Activated naive CD4-positive, alpha-beta T cell treated with anti-CD3 and anti-CD28 coated beads, Interleukin-2, amount 50 U/mL, for 16 hours (primary cell): Measurements from ENCODE around the gene TDRD9.
A peak's percentile ranks its signal among the peaks of the same experiment; 100 is the strongest.

ENCODE experiments used
- DNase-seq: peaks from one replicate; pipeline ENCODE4 v3.0.0-alpha.2; 2020

The TDRD9 gene

DNA sequence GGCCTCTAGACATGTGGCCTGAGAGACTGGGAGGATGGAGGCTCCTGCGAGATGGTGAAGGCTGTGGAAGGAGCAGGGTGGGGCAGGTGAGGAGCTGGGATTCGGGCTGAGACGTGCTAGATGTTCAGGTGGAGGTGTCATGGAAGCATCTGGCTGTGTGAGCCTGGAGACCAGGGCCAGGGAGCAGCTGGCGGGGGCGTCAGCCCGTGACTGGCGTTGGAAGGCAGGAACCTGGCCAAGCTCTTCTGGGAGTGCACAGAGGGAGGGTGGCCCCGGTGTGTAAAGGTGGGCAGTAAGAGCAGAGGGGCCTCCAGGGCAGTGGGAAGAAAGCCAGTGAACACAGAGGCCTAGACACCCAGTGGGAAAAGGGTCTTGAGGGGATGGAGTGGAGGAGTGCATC, 69.1 kb downstream of the TDRD9 start:
- no peak for DNase-seq

- no peak for DNase-seq
Observed at GRCh38 chr14:103998027-103998426, 69.8 kb downstream of the TDRD9 start.

GRCh38 chr14:103999795-104000440, 71.7 kb downstream of the TDRD9 start:
- DNase-seq, result no peak

DNA sequence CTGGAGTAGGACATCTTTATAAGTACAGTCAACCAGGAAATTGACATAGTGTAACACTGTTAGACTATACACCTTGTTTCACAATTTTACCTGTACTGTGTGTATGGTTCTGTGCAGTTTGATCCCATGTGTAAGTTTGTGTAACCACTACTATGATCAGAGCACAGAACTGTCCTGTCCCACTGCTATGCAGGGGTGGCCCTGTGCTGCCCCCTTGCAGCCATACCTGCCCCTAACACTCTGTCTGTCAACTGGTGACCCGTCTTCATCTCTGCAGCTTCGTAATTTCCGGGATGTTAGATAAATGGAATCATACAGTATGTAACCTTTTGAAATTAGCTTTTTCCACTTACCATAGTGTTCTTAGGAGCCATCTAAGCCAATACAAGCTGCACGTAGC, 72.7 kb downstream of the TDRD9 start:
- DNase-seq, result peak; percentile 26

DNA sequence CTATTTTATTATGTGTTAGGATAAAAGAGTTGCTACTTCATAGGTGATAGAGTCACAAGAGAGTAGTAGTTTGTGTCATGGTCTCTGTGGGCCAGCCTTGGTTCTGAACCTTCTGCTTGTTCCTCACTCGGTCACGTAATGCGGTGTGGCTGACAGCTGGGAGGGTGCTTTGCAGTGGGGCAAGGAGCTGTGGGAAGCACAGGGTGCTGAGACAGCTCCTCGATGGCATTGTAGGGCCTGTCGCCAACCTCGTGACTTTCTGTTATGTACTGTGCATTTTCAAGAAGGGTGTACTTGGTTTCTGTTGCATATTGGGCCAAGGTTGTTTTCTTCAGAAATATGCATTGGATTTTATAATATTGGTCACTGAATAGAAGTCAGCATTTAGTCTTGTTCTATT, 75.4 kb downstream of the TDRD9 start:
- DNase-seq, result no peak

GRCh38 chr14:104004849-104005248, 76.6 kb downstream of the TDRD9 start:
- DNase-seq, result no peak

GRCh38 chr14:104005489-104005888, 77.2 kb downstream of the TDRD9 start:
- DNase-seq, result no peak

DNA sequence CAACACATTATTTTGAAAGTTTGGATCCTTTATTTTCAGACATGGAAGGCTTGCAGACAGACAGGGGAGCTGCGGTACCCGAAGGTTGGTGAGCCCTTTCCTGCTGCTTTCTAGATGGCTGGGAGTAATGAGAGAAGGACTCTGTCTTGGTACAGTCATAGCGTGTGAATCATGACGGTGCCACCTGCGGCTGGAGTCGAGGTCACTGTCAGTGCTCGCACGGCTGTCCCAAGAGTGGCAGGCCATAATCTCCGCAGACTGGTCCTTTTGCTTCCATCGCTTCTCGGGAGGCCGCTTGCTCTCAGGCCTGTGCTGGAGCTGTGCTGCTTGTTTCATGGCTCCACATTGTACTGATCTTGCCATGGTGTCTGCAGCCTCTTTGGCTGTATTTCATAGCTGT, 78.9 kb downstream of the TDRD9 start:
- no peak for DNase-seq

DNA sequence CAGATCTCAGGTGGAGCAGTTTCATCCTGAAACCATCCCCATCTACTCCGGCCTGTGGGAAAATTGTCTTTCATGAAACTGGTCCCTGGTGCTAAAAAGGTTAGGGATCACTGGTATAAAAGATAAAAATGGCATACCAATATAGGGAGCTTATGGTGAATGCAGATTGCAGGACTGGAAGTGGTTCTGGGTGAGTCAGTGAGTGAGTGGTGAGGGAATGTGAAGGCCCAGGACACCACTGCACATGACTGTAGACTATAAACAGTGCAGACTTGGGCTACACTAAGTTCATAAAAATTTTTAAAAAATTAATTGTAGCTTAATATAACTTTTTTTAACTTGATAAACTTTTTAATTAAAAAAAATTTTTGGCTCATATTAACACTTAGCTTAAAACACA, 81.0 kb downstream of the TDRD9 start:
- no peak for DNase-seq

- DNase-seq, result no peak
Observed at GRCh38 chr14:104011824-104012517, 83.7 kb downstream of the TDRD9 start.

- DNase-seq, result no peak
Observed at GRCh38 chr14:104014764-104015163, 86.5 kb downstream of the TDRD9 start.

DNA sequence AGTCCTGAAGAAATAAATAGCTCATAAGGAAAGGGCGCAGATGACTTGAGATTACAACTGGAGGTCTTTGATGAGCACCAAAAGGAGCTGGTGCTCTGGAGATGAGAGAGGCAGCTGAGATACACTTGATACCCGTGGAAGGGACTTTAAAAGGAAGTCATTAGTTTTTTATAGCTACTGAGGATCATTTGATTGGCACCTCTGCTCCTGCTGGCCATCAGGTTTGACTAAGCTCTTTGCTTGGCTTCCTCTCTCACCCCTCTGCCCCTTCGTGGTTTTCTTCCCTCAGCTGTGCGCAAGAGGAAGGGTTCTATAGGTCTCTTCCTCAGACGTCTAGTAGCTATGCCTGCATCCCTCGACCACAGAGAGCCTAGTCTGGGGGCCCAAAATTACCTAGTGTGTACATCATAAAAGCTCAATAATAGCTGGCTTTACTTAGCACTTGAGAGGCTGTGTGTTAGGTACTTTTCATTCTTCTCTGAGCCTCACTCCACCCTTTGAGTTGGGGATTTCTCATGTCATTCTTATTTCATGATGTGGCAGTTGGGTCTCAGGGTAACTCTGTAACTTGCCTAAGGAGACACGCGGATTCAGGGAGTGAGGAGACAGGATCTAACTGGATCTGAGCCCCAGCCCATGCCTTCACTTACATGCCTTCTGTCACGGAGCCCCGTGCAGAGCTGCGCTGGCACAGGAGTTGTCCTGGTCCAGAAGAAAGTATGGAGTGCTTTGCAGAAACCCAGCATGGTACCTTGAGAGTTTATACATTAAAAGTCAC, 88.8 kb downstream of the TDRD9 start:
- DNase-seq, result no peak

GRCh38 chr14:104019029-104019428, 90.8 kb downstream of the TDRD9 start:
- DNase-seq, result no peak

- DNase-seq, result no peak
Observed at GRCh38 chr14:104019806-104020205, 91.5 kb downstream of the TDRD9 start.

DNA sequence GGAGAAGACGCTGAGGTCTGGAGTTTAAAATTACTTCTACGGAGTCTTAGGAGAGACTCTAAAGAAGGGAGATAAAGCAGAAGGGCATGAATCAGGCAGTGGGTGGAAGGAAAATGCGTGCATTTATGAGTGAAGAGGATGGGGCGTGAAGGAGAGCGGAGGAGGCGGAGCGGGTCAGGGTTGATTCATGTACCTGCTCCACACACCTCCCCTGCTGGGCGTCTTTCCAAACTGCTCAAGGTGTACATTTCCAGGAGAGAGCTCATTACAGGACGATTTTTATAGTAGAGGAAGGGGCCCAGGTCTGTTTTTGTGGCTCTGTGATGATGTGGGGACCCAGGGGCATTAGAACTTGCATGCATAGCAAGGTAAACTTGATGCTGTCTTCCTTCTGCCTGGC, 92.2 kb downstream of the TDRD9 start:
- DNase-seq, result no peak

DNA sequence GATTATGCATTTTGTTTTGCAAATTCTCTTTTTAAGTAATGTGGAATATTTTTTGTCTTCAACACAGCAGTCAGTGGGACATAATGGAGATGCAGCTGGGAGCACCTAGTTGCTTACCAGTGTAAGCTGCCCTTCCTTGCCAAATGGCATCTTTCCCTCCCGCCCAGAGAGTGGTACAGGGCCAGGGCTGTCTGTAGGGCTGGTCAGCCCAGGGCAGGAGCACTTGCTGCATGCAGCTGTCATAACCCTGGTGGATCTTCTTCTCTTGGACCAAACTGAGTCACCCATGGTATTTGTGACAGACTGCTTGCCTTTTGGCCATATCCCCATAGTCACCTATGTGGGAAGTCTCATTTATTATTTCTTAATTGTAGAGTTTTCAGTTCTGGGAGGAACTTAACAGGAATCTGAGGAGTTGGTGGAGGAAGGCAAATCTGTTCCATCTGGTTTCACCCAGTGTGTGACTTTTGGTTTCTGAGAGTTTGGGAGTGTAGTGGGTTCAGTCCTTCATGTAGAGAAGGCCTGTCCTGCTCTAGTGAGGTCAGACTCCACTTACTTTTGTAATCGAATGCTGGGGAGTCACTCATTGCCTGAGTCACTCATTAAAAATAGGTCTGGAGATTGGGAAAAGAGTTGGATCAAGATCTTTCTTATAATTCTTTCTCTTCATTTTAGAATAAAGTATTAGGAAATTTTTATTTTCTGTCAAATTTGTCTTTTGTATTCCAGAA, 95.2 kb downstream of the TDRD9 start:
- DNase-seq, result no peak

- DNase-seq, result no peak
Observed at GRCh38 chr14:104025534-104025933, 97.3 kb downstream of the TDRD9 start.

DNA sequence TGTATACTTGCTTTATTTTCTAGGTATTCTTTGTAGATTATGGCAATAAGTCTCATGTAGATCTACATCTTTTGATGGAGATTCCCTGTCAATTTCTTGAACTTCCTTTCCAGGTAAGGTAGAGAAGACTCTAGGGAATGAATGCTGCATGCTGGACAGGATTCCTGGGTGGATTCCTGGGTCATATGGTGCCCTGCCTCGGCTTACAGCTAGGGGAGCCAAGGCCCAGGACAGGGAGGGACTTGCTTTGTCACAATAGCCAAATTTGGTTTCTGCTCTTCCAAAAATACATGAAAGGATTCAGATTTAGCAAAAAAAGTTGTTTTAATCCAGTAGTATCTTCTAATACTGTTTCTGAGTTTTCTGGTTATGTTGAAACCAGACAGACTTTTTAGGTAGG, 97.8 kb downstream of the TDRD9 start:
- no peak for DNase-seq

DNA sequence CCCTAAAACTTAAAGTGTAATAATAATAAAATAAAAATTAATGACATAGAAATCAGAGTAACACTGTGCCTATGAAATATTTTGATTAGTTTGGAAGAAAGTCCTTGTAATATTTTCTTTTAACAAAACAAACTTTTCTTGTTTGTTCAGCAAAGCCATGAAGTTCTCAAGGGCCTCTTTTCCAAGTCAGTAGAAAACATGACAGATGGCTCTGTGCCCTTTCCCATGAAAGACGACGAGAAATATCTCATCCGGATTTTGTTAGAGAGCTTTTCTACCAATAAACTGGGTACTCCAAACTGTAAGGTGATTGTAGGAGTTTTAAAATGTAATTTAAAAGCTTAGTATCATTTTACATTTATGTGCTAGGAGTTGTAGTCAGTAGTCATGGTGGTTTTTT, 102.7 kb downstream of the TDRD9 start:
- DNase-seq, result no peak

DNA sequence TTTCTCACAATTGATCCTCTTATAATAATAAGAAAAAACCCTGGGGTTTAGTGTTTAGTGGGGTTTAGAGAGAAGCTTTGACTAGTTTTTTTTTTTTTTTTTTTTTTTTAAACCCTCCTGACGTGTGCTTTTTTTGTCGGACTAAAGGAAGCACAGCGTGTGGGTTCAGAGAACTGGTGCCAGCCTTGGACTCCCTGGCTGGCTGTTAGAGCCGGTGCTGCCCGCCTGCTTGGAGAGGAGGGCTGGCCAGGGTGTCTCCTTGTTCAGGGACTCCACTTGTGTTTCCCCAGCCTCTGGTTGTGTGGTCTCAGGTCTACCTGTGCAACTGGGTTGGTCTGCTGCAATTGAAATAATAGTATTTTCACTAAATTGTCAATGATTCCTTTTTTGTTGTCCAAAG, 103.1 kb downstream of the TDRD9 start:
- DNase-seq, result no peak

DNA sequence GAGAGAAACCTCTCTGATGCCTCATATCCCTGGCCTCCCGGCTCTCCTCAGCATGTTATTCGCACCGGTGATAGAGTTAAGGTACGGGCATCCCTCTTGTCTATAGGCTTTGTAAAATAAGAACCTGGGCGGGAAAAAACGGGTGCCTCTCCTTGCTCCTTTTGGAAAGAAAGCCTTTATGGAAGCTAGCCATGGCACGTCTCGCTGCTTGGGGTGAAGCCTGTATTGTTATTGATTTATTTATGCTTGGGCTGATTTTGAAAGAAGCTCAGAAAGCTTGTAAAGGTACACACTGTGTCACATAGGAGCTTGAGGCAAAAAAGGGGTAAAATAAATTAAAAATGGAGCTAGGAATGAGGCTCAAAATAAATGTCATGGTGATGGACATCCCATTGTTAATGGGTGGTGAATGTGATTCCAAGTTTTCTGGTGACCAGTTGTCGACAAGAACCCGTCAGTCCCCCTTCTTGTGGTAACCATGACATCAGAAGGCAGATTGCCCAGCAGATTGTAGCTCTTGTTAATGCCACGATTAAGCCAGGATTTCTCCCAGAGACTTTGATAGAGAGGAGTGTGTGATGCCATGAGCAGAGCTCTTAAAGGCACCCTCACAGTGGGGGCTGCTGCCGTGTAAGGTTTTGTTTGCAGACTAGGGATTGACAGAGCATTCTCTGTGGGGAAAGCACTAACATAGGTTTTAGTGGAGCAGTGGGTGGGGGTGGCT, 106.9 kb downstream of the TDRD9 start:
- no peak for DNase-seq

- DNase-seq, result no peak
Observed at GRCh38 chr14:104036212-104036611, 108.0 kb downstream of the TDRD9 start.

- no peak for DNase-seq
Observed at GRCh38 chr14:104037074-104037473, 108.8 kb downstream of the TDRD9 start.
